ENCODE data around the gene TSHZ2. TPM values are rescaled to one million over a fixed set of nuclear protein-coding genes. Genes with fewer than 3 reads are reported as not detected.

TSHZ2 gene
- total RNA-seq, 3 donors from 2014 or later (not counting 1 experiment from before 2014, with no cell fraction given): 1.8 to 1.9 TPM; not detected in 1

DNA sequence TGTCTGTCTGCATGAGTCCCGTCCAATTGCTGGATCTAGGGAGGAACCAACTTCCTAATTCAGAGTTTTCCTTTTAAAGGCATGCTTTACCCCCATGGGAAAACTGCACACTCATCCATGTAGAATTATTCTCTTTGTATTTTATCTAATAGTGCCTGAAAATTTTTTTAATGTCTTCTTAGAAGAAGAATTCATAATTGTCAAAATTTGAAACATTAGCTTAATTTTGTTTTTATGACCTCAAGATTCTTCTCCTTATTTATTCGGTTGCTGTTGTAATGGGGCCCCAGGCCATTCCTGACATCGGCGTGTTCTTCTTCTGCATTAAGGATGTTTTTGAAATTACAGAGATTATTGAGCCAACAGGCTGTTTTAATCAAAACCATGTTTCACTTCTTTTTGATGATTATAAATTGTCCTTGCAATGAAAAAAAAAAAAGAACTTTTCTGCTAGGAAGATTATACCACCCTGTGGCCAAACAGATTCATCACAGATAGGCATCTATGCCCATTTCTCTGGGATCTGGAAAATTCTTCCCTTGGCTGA is 521.2 kb downstream of the TSHZ2 start:
- Histone ChIP-seq H3K36me3 (ENCODE audit: control insufficient read depth, insufficient read depth, low read length) (no peaks in the 10 kb centered on the region), H3K27ac (ENCODE audit: low read length) (no peak overlapping the region), H3K27me3 (ENCODE audit: control insufficient read depth, insufficient read depth, low read length) (no peaks in the 10 kb centered on the region), H3K4me3 (ENCODE audit: low read length) (no peak overlapping the region), H3K4me1 (ENCODE audit: control insufficient read depth, insufficient read depth, low read length) (no peaks in the 10 kb centered on the region), H3K9me3 (ENCODE audit: control insufficient read depth, insufficient read depth, low read length) (no peaks in the 10 kb centered on the region)
- Mint-ChIP-seq H3K27ac (no peak overlapping the region), H3K36me3 (no peaks in the 10 kb centered on the region), H3K4me3 (no peak overlapping the region), H3K9me3 (no peaks in the 10 kb centered on the region), H3K4me1 (no peaks in the 10 kb centered on the region), H3K27me3 (ENCODE audit: low read depth in 2 of 2) (peaks cover 15 to 30% of the 10 kb centered on the region in 2 donors)
- intact Hi-C loops (cut with micrococcal nuclease): no loop called here
- TF ChIP-seq, protein P1, sequence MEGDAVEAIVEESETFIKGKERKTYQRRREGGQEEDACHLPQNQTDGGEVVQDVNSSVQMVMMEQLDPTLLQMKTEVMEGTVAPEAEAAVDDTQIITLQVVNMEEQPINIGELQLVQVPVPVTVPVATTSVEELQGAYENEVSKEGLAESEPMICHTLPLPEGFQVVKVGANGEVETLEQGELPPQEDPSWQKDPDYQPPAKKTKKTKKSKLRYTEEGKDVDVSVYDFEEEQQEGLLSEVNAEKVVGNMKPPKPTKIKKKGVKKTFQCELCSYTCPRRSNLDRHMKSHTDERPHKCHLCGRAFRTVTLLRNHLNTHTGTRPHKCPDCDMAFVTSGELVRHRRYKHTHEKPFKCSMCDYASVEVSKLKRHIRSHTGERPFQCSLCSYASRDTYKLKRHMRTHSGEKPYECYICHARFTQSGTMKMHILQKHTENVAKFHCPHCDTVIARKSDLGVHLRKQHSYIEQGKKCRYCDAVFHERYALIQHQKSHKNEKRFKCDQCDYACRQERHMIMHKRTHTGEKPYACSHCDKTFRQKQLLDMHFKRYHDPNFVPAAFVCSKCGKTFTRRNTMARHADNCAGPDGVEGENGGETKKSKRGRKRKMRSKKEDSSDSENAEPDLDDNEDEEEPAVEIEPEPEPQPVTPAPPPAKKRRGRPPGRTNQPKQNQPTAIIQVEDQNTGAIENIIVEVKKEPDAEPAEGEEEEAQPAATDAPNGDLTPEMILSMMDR (IDR thresholded peaks at IDR 0.05): no peak
- WGBS (ENCODE audit: insufficient coverage): 80% methylated on average over 4 of the region's 4 CpGs
- DNase-seq (no peak), ATAC-seq (no peak)

DNA sequence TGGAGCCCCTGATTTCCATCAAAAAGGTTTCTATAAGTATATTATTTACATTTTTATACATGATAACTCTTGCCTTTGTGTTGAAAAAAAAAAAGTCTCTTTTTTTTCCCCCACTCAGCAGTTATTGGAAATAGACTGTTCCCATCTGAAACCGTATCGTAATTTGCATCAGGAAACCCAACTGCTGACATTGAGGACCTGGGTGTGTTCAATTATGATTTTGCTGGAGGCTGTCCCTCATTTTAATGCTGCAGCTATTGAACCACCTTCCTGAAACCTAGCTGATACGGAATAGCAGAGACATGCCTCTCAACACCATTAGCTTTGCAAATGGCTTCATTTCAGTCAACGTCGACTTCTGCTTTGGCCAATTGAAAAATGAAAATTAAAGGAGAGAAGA is 522.6 kb downstream of the TSHZ2 start:
- intact Hi-C loops (cut with micrococcal nuclease): no loop called here
- no peak overlapping the region for H3K27ac ChIP-seq (ENCODE audit: low read length)
- H3K27me3 ChIP-seq (ENCODE audit: control insufficient read depth, insufficient read depth, low read length): no peaks in the 10 kb centered on the region
- no peak for ATAC-seq
- Mint-ChIP-seq H3K27me3 (ENCODE audit: low read depth in 2 of 2) (peaks cover 15 to 30% of the 10 kb centered on the region in 2 donors), H3K27ac (no peak overlapping the region), H3K4me3 (no peak overlapping the region), H3K9me3 (no peaks in the 10 kb centered on the region), H3K4me1 (no peaks in the 10 kb centered on the region), H3K36me3 (no peaks in the 10 kb centered on the region)
- H3K36me3 ChIP-seq (ENCODE audit: control insufficient read depth, insufficient read depth, low read length): no peaks in the 10 kb centered on the region
- no peak for DNase-seq
- H3K4me1 ChIP-seq (ENCODE audit: control insufficient read depth, insufficient read depth, low read length): no peaks in the 10 kb centered on the region
- no peaks in the 10 kb centered on the region for H3K9me3 ChIP-seq (ENCODE audit: control insufficient read depth, insufficient read depth, low read length)
- no peak overlapping the region for H3K4me3 ChIP-seq (ENCODE audit: low read length)
- TF ChIP-seq, protein P1 (IDR thresholded peaks at IDR 0.05): no peak
- WGBS (ENCODE audit: insufficient coverage): 93% methylated on average over 3 of the region's 5 CpGs

DNA sequence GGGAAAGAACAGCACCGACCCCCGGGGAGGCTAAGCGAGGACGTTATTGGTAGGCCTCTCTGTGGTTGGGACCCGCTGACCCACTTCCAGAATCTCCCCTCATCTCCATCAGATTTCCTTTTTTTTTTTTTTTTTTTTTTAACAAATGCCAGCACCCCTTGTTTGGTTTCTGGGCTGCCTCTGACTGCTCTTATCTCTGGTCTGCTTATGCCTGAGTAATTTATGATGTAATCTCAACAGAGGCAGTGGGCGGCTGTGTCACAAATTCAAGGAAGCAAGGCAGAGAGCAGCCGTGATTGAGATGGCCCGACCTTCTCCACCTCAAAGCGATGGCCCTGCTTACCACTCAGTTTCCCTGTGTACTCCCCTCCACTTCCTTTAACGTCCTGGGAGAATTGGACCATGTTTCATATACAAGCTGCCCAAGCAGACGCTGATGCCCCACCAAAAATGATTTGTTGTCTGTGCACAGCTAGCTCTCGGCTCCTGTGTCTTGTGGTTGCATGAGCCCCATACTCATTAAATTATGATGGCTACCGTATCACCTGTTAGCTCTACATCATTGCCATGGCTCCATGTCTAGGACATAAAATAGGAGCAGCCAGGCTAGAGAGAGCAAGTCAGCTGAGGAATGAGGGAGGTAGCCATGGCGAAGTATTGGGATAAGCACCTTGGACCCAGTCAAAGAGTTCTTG is 523.4 kb downstream of the TSHZ2 start:
- H3K9me3 Mint-ChIP-seq: no peaks in the 10 kb centered on the region
- ATAC-seq: no peak

More for the DNA sequence above, 523.4 kb downstream of the TSHZ2 start:
- no peak overlapping the region for H3K27ac ChIP-seq (ENCODE audit: low read length)
- no peak overlapping the region for H3K4me3 Mint-ChIP-seq
- TF ChIP-seq, protein P1 (IDR thresholded peaks at IDR 0.05): no peak
- no peak overlapping the region for H3K27ac Mint-ChIP-seq
- no peaks in the 10 kb centered on the region for H3K27me3 ChIP-seq (ENCODE audit: control insufficient read depth, insufficient read depth, low read length)
- no peaks in the 10 kb centered on the region for H3K36me3 Mint-ChIP-seq
- no peaks in the 10 kb centered on the region for H3K4me1 Mint-ChIP-seq
- H3K4me1 ChIP-seq (ENCODE audit: control insufficient read depth, insufficient read depth, low read length): no peaks in the 10 kb centered on the region
- H3K36me3 ChIP-seq (ENCODE audit: control insufficient read depth, insufficient read depth, low read length): no peaks in the 10 kb centered on the region
- DNase-seq: no peak
- no peaks in the 10 kb centered on the region for H3K9me3 ChIP-seq (ENCODE audit: control insufficient read depth, insufficient read depth, low read length)
- no peak overlapping the region for H3K4me3 ChIP-seq (ENCODE audit: low read length)
- intact Hi-C loops (cut with micrococcal nuclease): no loop called here
- peaks cover 15 to 30% of the 10 kb centered on the region in 2 donors for H3K27me3 Mint-ChIP-seq (ENCODE audit: low read depth in 2 of 2)
- WGBS (ENCODE audit: insufficient coverage): 60% methylated on average over 9 of the region's 14 CpGs
